K562 (cell line): Measurements from ENCODE around the gene MYO1D. TPM values are rescaled to one million over a fixed set of nuclear protein-coding genes. Genes with fewer than 3 reads are reported as not detected.

ENCODE experiments used
- NFE2L1 ChIP-seq: fragments of 450-650 bp; IDR thresholded peaks from 2 replicates; pipeline ENCODE4 v1.6.1; 2016; ENCODE audit warnings: missing genetic modification characterization, low read depth, mild to moderate bottlenecking, missing compliant biosample characterization, moderate library complexity, borderline replicate concordance
- SREBF2 ChIP-seq: sonication (generic); formaldehyde crosslinking; IDR thresholded peaks from 2 replicates; pipeline ENCODE4 v1.4.0; 2020; ENCODE audit warnings: mild to moderate bottlenecking, missing genetic modification reagents
- polyA plus RNA-seq, 8 experiments: library from polyadenylated mRNA; depleted of rRNA in 4 of 8; stranded (reverse) in 5 of 8; unstranded in 3 of 8; fragments of >200 nt; fragmentation: Nextera tagmentation in 2 of 8; fragmentation: Illumina TruSeq in 1 of 8; extraction: Ambion mirVana in 2 of 8; extraction: Trizol in 1 of 8; gene quantifications; 2 replicates each; pipeline versions ENCODE4 v1.2.1 to v1.2.3, GENCODE V29; 2011 to 2014; ENCODE audit warnings: inconsistent platforms in 1 of 8, missing spikeins in 1 of 8
- total RNA-seq, 7 experiments: library from RNA; depleted of rRNA in 6 of 7; stranded (reverse); fragments of >200 nt in 6 of 7; fragmentation: Illumina TruSeq in 2 of 7; extraction: Trizol in 2 of 7; gene quantifications; 2 replicates each; pipeline versions ENCODE4 v1.2.1 to v1.2.3, GENCODE V29; 2011 to 2021; ENCODE audit warnings: low replicate concordance in 1 of 7
- TF ChIP-seq, protein P1 (sequence below): sonication (generic); formaldehyde crosslinking; IDR thresholded peaks from 2 replicates; pipeline ENCODE4 v1.8.1; 2023; ENCODE audit warnings: mild to moderate bottlenecking, missing genetic modification reagents
- TF ChIP-seq, protein P2 (sequence below): IDR thresholded peaks from 2 replicates; pipeline ENCODE4 v1.6.1; 2011; ENCODE audit warnings: borderline replicate concordance, low read depth, mild to moderate bottlenecking, moderate library complexity, low read length; ENCODE audit not compliant: insufficient read depth, poor library complexity, severe bottlenecking
- TF ChIP-seq, protein P3 (sequence below): sonication (generic); formaldehyde crosslinking; IDR thresholded peaks from 2 replicates; pipeline ENCODE4 v1.8.1; 2022; ENCODE audit warnings: missing genetic modification reagents

Gene MYO1D
- total and polyA plus RNA-seq, 9 of the 15 experiments (the other 6 are each of a cell fraction or from before 2014, with no cell fraction given): 2.1 to 71.2 (median 45.4) TPM

DNA sequence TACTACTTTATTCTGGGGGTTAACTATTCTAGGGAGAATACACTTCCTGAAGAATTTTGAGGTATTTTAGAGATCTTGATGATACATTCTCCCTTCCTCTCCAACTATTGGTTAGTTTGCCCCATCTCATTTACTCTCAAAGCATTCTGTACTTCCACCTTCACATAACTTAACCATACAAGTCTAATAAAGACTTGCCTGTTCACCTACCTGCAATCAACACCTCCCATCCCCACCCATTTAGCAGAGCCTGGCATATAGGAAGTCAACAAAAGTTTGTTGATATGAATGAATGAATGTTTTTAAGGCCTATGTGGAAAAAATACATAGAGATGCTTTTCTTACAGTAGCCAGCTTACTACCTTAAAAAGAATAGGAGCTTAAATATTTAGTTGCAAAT lies 50.8 kb downstream of the MYO1D start (continued):
- TF ChIP-seq NFE2L1 (tag) (no peak), SREBF2 (CRISPR knock-in tag) (no peak)
- TF ChIP-seq, protein P1, sequence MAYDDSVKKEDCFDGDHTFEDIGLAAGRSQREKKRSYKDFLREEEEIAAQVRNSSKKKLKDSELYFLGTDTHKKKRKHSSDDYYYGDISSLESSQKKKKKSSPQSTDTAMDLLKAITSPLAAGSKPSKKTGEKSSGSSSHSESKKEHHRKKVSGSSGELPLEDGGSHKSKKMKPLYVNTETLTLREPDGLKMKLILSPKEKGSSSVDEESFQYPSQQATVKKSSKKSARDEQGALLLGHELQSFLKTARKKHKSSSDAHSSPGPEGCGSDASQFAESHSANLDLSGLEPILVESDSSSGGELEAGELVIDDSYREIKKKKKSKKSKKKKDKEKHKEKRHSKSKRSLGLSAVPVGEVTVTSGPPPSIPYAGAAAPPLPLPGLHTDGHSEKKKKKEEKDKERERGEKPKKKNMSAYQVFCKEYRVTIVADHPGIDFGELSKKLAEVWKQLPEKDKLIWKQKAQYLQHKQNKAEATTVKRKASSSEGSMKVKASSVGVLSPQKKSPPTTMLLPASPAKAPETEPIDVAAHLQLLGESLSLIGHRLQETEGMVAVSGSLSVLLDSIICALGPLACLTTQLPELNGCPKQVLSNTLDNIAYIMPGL (CRISPR knock-in tag): no peak
- TF ChIP-seq, protein P2, sequence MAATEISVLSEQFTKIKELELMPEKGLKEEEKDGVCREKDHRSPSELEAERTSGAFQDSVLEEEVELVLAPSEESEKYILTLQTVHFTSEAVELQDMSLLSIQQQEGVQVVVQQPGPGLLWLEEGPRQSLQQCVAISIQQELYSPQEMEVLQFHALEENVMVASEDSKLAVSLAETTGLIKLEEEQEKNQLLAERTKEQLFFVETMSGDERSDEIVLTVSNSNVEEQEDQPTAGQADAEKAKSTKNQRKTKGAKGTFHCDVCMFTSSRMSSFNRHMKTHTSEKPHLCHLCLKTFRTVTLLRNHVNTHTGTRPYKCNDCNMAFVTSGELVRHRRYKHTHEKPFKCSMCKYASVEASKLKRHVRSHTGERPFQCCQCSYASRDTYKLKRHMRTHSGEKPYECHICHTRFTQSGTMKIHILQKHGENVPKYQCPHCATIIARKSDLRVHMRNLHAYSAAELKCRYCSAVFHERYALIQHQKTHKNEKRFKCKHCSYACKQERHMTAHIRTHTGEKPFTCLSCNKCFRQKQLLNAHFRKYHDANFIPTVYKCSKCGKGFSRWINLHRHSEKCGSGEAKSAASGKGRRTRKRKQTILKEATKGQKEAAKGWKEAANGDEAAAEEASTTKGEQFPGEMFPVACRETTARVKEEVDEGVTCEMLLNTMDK: no peak
- TF ChIP-seq, protein P3, sequence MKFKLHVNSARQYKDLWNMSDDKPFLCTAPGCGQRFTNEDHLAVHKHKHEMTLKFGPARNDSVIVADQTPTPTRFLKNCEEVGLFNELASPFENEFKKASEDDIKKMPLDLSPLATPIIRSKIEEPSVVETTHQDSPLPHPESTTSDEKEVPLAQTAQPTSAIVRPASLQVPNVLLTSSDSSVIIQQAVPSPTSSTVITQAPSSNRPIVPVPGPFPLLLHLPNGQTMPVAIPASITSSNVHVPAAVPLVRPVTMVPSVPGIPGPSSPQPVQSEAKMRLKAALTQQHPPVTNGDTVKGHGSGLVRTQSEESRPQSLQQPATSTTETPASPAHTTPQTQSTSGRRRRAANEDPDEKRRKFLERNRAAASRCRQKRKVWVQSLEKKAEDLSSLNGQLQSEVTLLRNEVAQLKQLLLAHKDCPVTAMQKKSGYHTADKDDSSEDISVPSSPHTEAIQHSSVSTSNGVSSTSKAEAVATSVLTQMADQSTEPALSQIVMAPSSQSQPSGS: no peak
- TF ChIP-seq, all 486 proteins: peak for 0
